ENCODE measurements around the gene CAMK2N1. TPM values are rescaled to one million over a fixed set of nuclear protein-coding genes. Genes with fewer than 3 reads are reported as not detected.
A peak's percentile ranks its signal among the peaks of the same experiment; 100 is the strongest.
"Not testable (repeated sequence)": the region's sequence is repeated elsewhere in the genome, so short reads cannot be mapped to it uniquely, and the experiment has no call there.

Gene CAMK2N1
- total RNA-seq, 6 experiments from 2014 or later: 40.3 to 57.8 (median 42.6) TPM

- 0 out of 2 replicates have a peak, but pooled peaks cover 3% of the 10 kb centered on the region for H3K4me1 Mint-ChIP-seq (ENCODE audit: low read depth)
- no peak overlapping the region for H3K27ac Mint-ChIP-seq
- peaks cover 20% of the 10 kb centered on the region; the same call in 1 of the 2 replicates for H3K36me3 Mint-ChIP-seq (ENCODE audit: low read depth)
- H3K27me3 Mint-ChIP-seq (ENCODE audit: insufficient read depth): no peaks in the 10 kb centered on the region
- no peak for DNase-seq
- H3K4me3 Mint-ChIP-seq: no peak overlapping the region
- no peak for TF ChIP-seq CTCF (IDR thresholded peaks at IDR 0.05)
- no peaks in the 10 kb centered on the region for H3K9me3 Mint-ChIP-seq
Measured at GRCh38 chr1:20499718-20500117, 13.7 kb upstream of the CAMK2N1 start.

- Mint-ChIP-seq H3K36me3 (ENCODE audit: low read depth) (peaks cover 20% of the 10 kb centered on the region; the same call in 1 of the 2 replicates), H3K4me1 (ENCODE audit: low read depth) (no peaks in the 10 kb centered on the region), H3K9me3 (no peaks in the 10 kb centered on the region), H3K4me3 (no peak overlapping the region), H3K27me3 (ENCODE audit: insufficient read depth) (no peaks in the 10 kb centered on the region), H3K27ac (no peak overlapping the region)
- no peak for TF ChIP-seq CTCF (IDR thresholded peaks at IDR 0.05)
- DNase-seq: no peak
Measured at GRCh38 chr1:20499105-20499504, 13.1 kb upstream of the CAMK2N1 start.

- H3K27me3 Mint-ChIP-seq (ENCODE audit: insufficient read depth): no peaks in the 10 kb centered on the region
- H3K4me3 Mint-ChIP-seq: no peak overlapping the region
- no peaks in the 10 kb centered on the region for H3K9me3 Mint-ChIP-seq
- no peak overlapping the region for H3K27ac Mint-ChIP-seq
- H3K36me3 Mint-ChIP-seq (ENCODE audit: low read depth): peaks cover 20% of the 10 kb centered on the region; the same call in 1 of the 2 replicates
- DNase-seq: no peak
- TF ChIP-seq CTCF (IDR thresholded peaks at IDR 0.05): no peak
- H3K4me1 Mint-ChIP-seq (ENCODE audit: low read depth): no peaks in the 10 kb centered on the region
Measured at GRCh38 chr1:20498116-20498515, 12.1 kb upstream of the CAMK2N1 start.

- Mint-ChIP-seq H3K27ac (no peak overlapping the region), H3K27me3 (ENCODE audit: insufficient read depth) (no peaks in the 10 kb centered on the region), H3K9me3 (no peaks in the 10 kb centered on the region), H3K36me3 (ENCODE audit: low read depth) (peaks cover 20% of the 10 kb centered on the region; the same call in 1 of the 2 replicates), H3K4me1 (ENCODE audit: low read depth) (no peaks in the 10 kb centered on the region), H3K4me3 (no peak overlapping the region)
- no peak for TF ChIP-seq CTCF (IDR thresholded peaks at IDR 0.05)
- DNase-seq: no peak
Measured at GRCh38 chr1:20497506-20497905, 11.5 kb upstream of the CAMK2N1 start.

- DNase-seq; H3K9me3 Mint-ChIP-seq; H3K27me3 Mint-ChIP-seq (ENCODE audit: insufficient read depth); H3K4me1 Mint-ChIP-seq (ENCODE audit: low read depth); H3K27ac Mint-ChIP-seq: not testable (repeated sequence)
- peaks cover 20% of the 10 kb centered on the region; the same call in 1 of the 2 replicates for H3K36me3 Mint-ChIP-seq (ENCODE audit: low read depth)
- H3K4me3 Mint-ChIP-seq: peak overlapping the region; percentile 31; the same call in 1 of the 2 replicates
Measured at GRCh38 chr1:20496725-20497383, 10.8 kb upstream of the CAMK2N1 start.

- H3K4me1 Mint-ChIP-seq (ENCODE audit: low read depth): no peaks in the 10 kb centered on the region
- peak; percentile 66 for DNase-seq
- no peaks in the 10 kb centered on the region for H3K27me3 Mint-ChIP-seq (ENCODE audit: insufficient read depth)
- H3K36me3 Mint-ChIP-seq (ENCODE audit: low read depth): peaks cover 16% of the 10 kb centered on the region; the same call in 1 of the 2 replicates
- H3K4me3 Mint-ChIP-seq: peak overlapping the region; percentile 65
- H3K27ac Mint-ChIP-seq: no peak overlapping the region
- no peak for TF ChIP-seq CTCF (IDR thresholded peaks at IDR 0.05)
- H3K9me3 Mint-ChIP-seq: no peaks in the 10 kb centered on the region
Measured at GRCh38 chr1:20496241-20496661, 10.2 kb upstream of the CAMK2N1 start.
